ENCODE measurements around the gene ZFX. TPM values are rescaled to one million over a fixed set of nuclear protein-coding genes. Genes with fewer than 3 reads are reported as not detected.
A peak's percentile ranks its signal among the peaks of the same experiment; 100 is the strongest.

ZFX gene
- total RNA-seq, 3 donors from 2014 or later (not counting 1 experiment from before 2014, with no cell fraction given), result 60.9 to 123 (median 63.0) TPM

DNA sequence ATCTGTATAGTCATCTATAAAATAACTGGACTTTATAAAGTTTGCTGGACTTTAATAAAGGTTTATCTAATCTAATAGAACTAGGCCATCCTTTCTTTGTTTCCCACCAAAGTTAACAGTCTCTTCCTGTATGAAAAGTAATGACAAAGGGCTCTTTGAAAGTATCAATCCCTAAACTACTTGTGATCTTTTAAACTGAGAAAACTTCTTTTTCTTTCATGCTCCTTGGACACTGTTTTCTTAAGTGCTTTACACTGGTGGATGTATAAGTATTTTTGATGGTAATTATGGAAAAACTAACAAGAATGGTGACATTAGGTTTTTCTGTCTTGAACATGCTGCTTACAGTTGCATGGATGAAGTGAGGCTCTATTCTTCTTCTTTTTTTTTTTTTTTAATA, 2.4 kb upstream of the ZFX start:
- no peaks in the 10 kb centered on the region for H3K27me3 ChIP-seq (ENCODE audit: control insufficient read depth, insufficient read depth, low read length)
- peaks cover 16 to 32% of the 10 kb centered on the region in 2 donors for H3K4me1 Mint-ChIP-seq

DNA sequence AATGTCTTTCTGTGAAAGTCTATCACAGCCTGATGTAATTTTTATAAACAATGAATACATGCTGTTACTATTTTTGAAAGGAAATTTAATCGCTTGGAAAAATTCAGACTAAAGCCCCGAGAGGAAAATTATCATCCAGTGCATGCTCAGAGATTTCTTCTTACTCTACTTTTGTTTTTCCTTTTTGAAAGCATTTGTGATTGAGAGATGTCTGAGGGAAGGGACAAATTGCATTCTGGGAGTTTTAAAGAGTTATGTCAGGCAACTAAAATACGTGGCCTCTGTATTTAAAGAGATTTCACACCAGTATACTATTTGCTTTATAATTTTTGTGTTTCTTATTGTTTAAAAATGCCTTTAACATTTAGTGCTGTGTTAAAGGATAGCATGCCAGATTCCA, 1.4 kb upstream of the ZFX start:
- intact Hi-C loops (cut with micrococcal nuclease), result loop anchor here (2.0 kb wide), 1 partner anchor 93 kb away; the partner anchor contains the start of gene EIF2S3
- DNase-seq, result peak in 1 of 2 donors; percentile 44
- Histone ChIP-seq H3K36me3 (ENCODE audit: control insufficient read depth, insufficient read depth, low read length) (no peaks in the 10 kb centered on the region), H3K27ac (ENCODE audit: low read length) (peak overlapping the region; percentile 94), H3K4me1 (ENCODE audit: control insufficient read depth, insufficient read depth, low read length) (peaks cover 21% of the 10 kb centered on the region), H3K9me3 (ENCODE audit: control insufficient read depth, insufficient read depth, low read length) (no peaks in the 10 kb centered on the region), H3K4me3 (ENCODE audit: low read length) (no peak overlapping the region), H3K27me3 (ENCODE audit: control insufficient read depth, insufficient read depth, low read length) (no peaks in the 10 kb centered on the region)
- Mint-ChIP-seq H3K4me3 (peak overlapping the region; percentile 85), H3K27ac (peak overlapping the region; percentile 82 to 87), H3K27me3 (ENCODE audit: low read depth in 2 of 2) (no peaks in the 10 kb centered on the region), H3K9me3 (no peaks in the 10 kb centered on the region), H3K36me3 (no peaks in the 10 kb centered on the region), H3K4me1 (peaks cover 25 to 42% of the 10 kb centered on the region in 2 donors)
- TF ChIP-seq, protein P1, sequence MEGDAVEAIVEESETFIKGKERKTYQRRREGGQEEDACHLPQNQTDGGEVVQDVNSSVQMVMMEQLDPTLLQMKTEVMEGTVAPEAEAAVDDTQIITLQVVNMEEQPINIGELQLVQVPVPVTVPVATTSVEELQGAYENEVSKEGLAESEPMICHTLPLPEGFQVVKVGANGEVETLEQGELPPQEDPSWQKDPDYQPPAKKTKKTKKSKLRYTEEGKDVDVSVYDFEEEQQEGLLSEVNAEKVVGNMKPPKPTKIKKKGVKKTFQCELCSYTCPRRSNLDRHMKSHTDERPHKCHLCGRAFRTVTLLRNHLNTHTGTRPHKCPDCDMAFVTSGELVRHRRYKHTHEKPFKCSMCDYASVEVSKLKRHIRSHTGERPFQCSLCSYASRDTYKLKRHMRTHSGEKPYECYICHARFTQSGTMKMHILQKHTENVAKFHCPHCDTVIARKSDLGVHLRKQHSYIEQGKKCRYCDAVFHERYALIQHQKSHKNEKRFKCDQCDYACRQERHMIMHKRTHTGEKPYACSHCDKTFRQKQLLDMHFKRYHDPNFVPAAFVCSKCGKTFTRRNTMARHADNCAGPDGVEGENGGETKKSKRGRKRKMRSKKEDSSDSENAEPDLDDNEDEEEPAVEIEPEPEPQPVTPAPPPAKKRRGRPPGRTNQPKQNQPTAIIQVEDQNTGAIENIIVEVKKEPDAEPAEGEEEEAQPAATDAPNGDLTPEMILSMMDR (IDR thresholded peaks at IDR 0.05), result no peak
- no peak for ATAC-seq
- 20% methylated on average over 1 of the region's 3 CpGs for WGBS (ENCODE audit: insufficient coverage)

More for the DNA sequence above, 2.4 kb upstream of the ZFX start:
- ATAC-seq (no peak), DNase-seq (no peak)
- TF ChIP-seq, protein P1 (IDR thresholded peaks at IDR 0.05), result no peak
- H3K36me3 Mint-ChIP-seq, result no peaks in the 10 kb centered on the region
- H3K9me3 Mint-ChIP-seq, result no peaks in the 10 kb centered on the region
- intact Hi-C loops (cut with micrococcal nuclease), result no loop called here
- no peaks in the 10 kb centered on the region for H3K27me3 Mint-ChIP-seq (ENCODE audit: low read depth in 2 of 2)
- Histone ChIP-seq H3K36me3 (ENCODE audit: control insufficient read depth, insufficient read depth, low read length) (no peaks in the 10 kb centered on the region), H3K9me3 (ENCODE audit: control insufficient read depth, insufficient read depth, low read length) (no peaks in the 10 kb centered on the region), H3K27ac (ENCODE audit: low read length) (no peak overlapping the region), H3K4me3 (ENCODE audit: low read length) (no peak overlapping the region), H3K4me1 (ENCODE audit: control insufficient read depth, insufficient read depth, low read length) (peaks cover 17% of the 10 kb centered on the region)
- H3K27ac Mint-ChIP-seq, result peak overlapping the region; percentile 79 to 87
- H3K4me3 Mint-ChIP-seq, result peak overlapping the region; percentile 76

GRCh38 chrX:24148535-24149350, 786 bp upstream of the ZFX start:
- DNase-seq (peak in 1 of 2 donors; percentile 52), ATAC-seq (peak in 1 of 3 donors; percentile 4)
- peak overlapping the region; percentile 85 for H3K4me3 Mint-ChIP-seq
- Histone ChIP-seq H3K4me3 (ENCODE audit: low read length) (peak overlapping the region; percentile 54), H3K27me3 (ENCODE audit: control insufficient read depth, insufficient read depth, low read length) (no peaks in the 10 kb centered on the region), H3K27ac (ENCODE audit: low read length) (peak overlapping the region; percentile 94), H3K9me3 (ENCODE audit: control insufficient read depth, insufficient read depth, low read length) (no peaks in the 10 kb centered on the region), H3K4me1 (ENCODE audit: control insufficient read depth, insufficient read depth, low read length) (peaks cover 24% of the 10 kb centered on the region), H3K36me3 (ENCODE audit: control insufficient read depth, insufficient read depth, low read length) (no peaks in the 10 kb centered on the region)
- intact Hi-C loops (cut with micrococcal nuclease), result loop anchor here (2.0 kb wide), 1 partner anchor 94 kb away; the partner anchor contains the start of gene EIF2S3
- H3K27ac Mint-ChIP-seq, result peak overlapping the region; percentile 82 to 87
- H3K27me3 Mint-ChIP-seq (ENCODE audit: low read depth in 2 of 2), result no peaks in the 10 kb centered on the region
- TF ChIP-seq, protein P1 (IDR thresholded peaks at IDR 0.05), result no peak
- under 1% methylated on average over 33 of the region's 35 CpGs for WGBS (ENCODE audit: insufficient coverage)
- H3K9me3 Mint-ChIP-seq, result no peaks in the 10 kb centered on the region
- peaks cover 32 to 48% of the 10 kb centered on the region in 2 donors for H3K4me1 Mint-ChIP-seq
- H3K36me3 Mint-ChIP-seq, result no peaks in the 10 kb centered on the region

All from natural killer cell (primary cell).